ENCODE data around the gene HDAC3.
A peak's percentile ranks its signal among the peaks of the same experiment; 100 is the strongest.

HDAC3 gene

DNA sequence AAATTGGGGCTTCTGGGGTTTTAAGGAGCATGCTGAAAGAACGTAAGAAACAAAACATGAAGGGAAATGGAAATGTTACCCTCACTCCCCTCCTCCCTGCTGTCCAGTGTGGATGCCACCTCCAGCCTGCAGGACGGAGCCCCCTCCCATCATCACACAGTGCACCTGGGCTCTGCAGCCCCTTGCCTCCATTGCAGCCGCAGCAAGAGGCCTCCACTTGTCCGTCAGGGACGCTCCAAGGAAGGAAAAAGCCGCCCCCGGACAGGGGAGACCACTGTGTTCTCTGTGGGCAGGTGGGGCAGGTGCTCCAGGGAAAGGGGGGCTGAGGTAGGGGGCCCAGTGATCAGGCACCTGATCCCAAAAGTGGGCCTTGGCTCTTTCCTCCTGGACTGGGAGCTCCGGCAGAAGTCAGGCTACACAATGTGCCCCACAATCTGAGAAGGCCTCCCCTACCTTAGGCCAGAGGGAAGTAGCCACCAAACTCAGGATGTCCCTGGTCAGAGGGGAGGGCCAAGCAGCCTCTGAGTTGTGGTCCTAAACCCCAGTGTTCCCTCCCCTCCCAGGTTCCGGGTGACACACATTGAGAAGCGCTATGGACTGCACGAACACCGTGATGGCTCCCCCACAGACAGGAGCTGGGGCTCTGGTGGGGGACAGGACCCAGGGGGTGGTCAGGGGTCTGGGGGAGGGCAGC is 2.9 kb upstream of the HDAC3 start:
- H3K9me2 ChIP-seq (replicated peaks; ENCODE audit: low read depth, low read length) = no peaks in the 10 kb centered on the region
- no peaks in the 10 kb centered on the region for H3K36me3 ChIP-seq (ENCODE audit: insufficient read depth, low read length)
- H3K9me3 ChIP-seq (ENCODE audit: insufficient read depth, low read depth, low read length) = no peaks in the 10 kb centered on the region
- H3F3A ChIP-seq (ENCODE audit: low read depth) = no peaks in the 10 kb centered on the region
- no peak overlapping the region for H3K9ac ChIP-seq (ENCODE audit: low read depth, low read length, poor library complexity, severe bottlenecking)
- H3K79me2 ChIP-seq (ENCODE audit: insufficient read depth, low read length) = peaks cover 21% of the 10 kb centered on the region
- H3K4me2 ChIP-seq (ENCODE audit: low read depth, low read length, poor library complexity, severe bottlenecking) = no peak overlapping the region
- H3K4me1 ChIP-seq (ENCODE audit: insufficient read depth, low read length, poor library complexity, severe bottlenecking) = peaks cover 26% of the 10 kb centered on the region
- H3K27me3 ChIP-seq (ENCODE audit: insufficient read depth, low read length, poor library complexity, severe bottlenecking) = no peaks in the 10 kb centered on the region
- H4K20me1 ChIP-seq (ENCODE audit: insufficient read depth, low read length, poor library complexity, severe bottlenecking) = peaks cover 20% of the 10 kb centered on the region
- TF ChIP-seq, protein P1, sequence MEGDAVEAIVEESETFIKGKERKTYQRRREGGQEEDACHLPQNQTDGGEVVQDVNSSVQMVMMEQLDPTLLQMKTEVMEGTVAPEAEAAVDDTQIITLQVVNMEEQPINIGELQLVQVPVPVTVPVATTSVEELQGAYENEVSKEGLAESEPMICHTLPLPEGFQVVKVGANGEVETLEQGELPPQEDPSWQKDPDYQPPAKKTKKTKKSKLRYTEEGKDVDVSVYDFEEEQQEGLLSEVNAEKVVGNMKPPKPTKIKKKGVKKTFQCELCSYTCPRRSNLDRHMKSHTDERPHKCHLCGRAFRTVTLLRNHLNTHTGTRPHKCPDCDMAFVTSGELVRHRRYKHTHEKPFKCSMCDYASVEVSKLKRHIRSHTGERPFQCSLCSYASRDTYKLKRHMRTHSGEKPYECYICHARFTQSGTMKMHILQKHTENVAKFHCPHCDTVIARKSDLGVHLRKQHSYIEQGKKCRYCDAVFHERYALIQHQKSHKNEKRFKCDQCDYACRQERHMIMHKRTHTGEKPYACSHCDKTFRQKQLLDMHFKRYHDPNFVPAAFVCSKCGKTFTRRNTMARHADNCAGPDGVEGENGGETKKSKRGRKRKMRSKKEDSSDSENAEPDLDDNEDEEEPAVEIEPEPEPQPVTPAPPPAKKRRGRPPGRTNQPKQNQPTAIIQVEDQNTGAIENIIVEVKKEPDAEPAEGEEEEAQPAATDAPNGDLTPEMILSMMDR (conservative IDR thresholded peaks at IDR 0.05; ENCODE audit: low read length) = no peak
- TF ChIP-seq EZH2phosphoT487 (IDR thresholded peaks at IDR 0.05; ENCODE audit: borderline replicate concordance) = no peak
- no peak overlapping the region for H3K4me3 ChIP-seq (ENCODE audit: low read length, poor library complexity, severe bottlenecking)
- no peak overlapping the region for H2AFZ ChIP-seq (ENCODE audit: low read length)

DNA sequence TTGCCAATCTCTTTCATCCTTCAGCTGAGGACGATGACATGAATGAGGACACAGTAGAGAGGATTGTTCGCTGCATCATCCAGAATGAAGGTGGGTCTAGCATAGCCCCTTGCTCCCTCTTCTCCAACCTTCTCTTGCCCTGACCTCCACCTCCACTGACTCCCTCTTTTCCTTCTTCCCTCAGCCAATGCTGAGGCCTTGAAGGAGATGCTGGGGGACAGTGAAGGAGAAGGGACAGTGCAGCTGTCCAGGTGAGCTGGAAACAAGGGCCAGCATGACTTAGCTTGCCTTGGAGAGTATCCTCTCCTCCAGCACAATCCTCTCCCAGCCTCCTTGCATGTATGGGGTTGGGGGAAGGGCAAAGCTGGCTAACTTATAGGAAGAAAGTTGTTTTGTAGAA is 2.1 kb upstream of the HDAC3 start:
- H3K9ac ChIP-seq (ENCODE audit: low read depth, low read length, poor library complexity, severe bottlenecking) = no peak overlapping the region
- H3K4me3 ChIP-seq (ENCODE audit: low read length, poor library complexity, severe bottlenecking) = no peak overlapping the region
- H4K20me1 ChIP-seq (ENCODE audit: insufficient read depth, low read length, poor library complexity, severe bottlenecking) = peaks cover 23% of the 10 kb centered on the region
- no peaks in the 10 kb centered on the region for H3F3A ChIP-seq (ENCODE audit: low read depth)
- H3K27me3 ChIP-seq (ENCODE audit: insufficient read depth, low read length, poor library complexity, severe bottlenecking) = no peaks in the 10 kb centered on the region
- no peaks in the 10 kb centered on the region for H3K9me3 ChIP-seq (ENCODE audit: insufficient read depth, low read depth, low read length)
- no peak overlapping the region for H2AFZ ChIP-seq (ENCODE audit: low read length)
- no peaks in the 10 kb centered on the region for H3K9me2 ChIP-seq (replicated peaks; ENCODE audit: low read depth, low read length)
- peaks cover 33% of the 10 kb centered on the region for H3K4me1 ChIP-seq (ENCODE audit: insufficient read depth, low read length, poor library complexity, severe bottlenecking)
- H3K79me2 ChIP-seq (ENCODE audit: insufficient read depth, low read length) = peaks cover 29% of the 10 kb centered on the region
- TF ChIP-seq EZH2phosphoT487 (IDR thresholded peaks at IDR 0.05; ENCODE audit: borderline replicate concordance) = no peak
- TF ChIP-seq, protein P1 (conservative IDR thresholded peaks at IDR 0.05; ENCODE audit: low read length) = no peak
- H3K4me2 ChIP-seq (ENCODE audit: low read depth, low read length, poor library complexity, severe bottlenecking) = peak overlapping the region; percentile 9
- H3K36me3 ChIP-seq (ENCODE audit: insufficient read depth, low read length) = no peaks in the 10 kb centered on the region

DNA sequence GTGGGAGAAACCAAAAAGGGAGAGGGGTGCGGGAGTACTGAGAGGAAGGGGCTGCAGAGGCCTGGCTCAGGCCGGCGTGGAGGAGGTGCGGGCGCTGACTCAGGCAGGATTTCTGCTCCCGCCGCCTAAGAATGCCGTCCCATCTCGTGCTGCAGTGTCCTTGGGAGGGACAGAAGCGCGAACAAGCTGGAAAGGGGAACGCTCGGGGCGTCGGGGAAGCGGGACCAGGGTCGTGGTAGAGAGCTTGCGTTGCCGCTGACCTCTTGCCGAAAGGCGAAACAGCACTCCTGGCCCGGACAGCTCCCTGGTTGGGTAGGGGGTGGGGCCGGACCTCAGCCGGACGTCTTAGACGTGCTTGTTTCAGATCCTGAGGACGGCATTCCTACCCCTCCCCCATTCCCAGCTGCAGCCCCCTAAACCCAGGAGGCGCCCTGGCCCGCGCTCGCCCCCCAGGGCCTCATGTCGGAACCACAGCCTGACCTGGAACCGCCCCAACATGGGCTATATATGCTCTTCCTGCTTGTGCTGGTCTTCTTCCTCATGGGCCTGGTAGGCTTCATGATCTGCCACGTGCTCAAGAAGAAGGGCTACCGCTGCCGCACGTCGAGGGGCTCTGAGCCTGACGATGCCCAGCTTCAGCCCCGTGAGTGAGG is 1.2 kb upstream of the HDAC3 start:
- Histone ChIP-seq H3K9me2 (replicated peaks; ENCODE audit: low read depth, low read length) (no peaks in the 10 kb centered on the region), H3K27me3 (ENCODE audit: insufficient read depth, low read length, poor library complexity, severe bottlenecking) (no peaks in the 10 kb centered on the region), H3K4me3 (ENCODE audit: low read length, poor library complexity, severe bottlenecking) (peak overlapping the region; percentile 85), H3K9ac (ENCODE audit: low read depth, low read length, poor library complexity, severe bottlenecking) (peak overlapping the region; percentile 59), H3K9me3 (ENCODE audit: insufficient read depth, low read depth, low read length) (no peaks in the 10 kb centered on the region), H4K20me1 (ENCODE audit: insufficient read depth, low read length, poor library complexity, severe bottlenecking) (peaks cover 23% of the 10 kb centered on the region), H3K79me2 (ENCODE audit: insufficient read depth, low read length) (peaks cover 35% of the 10 kb centered on the region), H3K4me1 (ENCODE audit: insufficient read depth, low read length, poor library complexity, severe bottlenecking) (peaks cover 36% of the 10 kb centered on the region), H2AFZ (ENCODE audit: low read length) (peak overlapping the region; percentile 87), H3K36me3 (ENCODE audit: insufficient read depth, low read length) (no peaks in the 10 kb centered on the region), H3K4me2 (ENCODE audit: low read depth, low read length, poor library complexity, severe bottlenecking) (peak overlapping the region; percentile 93), H3F3A (ENCODE audit: low read depth) (no peaks in the 10 kb centered on the region)
- no peak for TF ChIP-seq EZH2phosphoT487 (IDR thresholded peaks at IDR 0.05; ENCODE audit: borderline replicate concordance)
- TF ChIP-seq, protein P1 (conservative IDR thresholded peaks at IDR 0.05; ENCODE audit: low read length) = peak; percentile 59

All from Loucy (cell line).